ENCODE results near the gene PRKAG2.

PRKAG2 gene

GRCh38 chr7:151744656-151745638 lies 132.0 kb downstream of the PRKAG2 start:
- TF ChIP-seq POLR2A (IDR thresholded peaks at IDR 0.05; ENCODE audit: low read length) (no peak), GATA1 (IDR thresholded peaks at IDR 0.05; ENCODE audit: low read depth, low read length) (no peak)
- DNase-seq: peak in 1 of 2 experiments; percentile 6

GRCh38 chr7:151744051-151744580 lies 132.8 kb downstream of the PRKAG2 start:
- no peak for DNase-seq
- TF ChIP-seq POLR2A (IDR thresholded peaks at IDR 0.05; ENCODE audit: low read length) (no peak), GATA1 (IDR thresholded peaks at IDR 0.05; ENCODE audit: low read depth, low read length) (no peak)

- DNase-seq: no peak
- TF ChIP-seq GATA1 (IDR thresholded peaks at IDR 0.05; ENCODE audit: low read depth, low read length) (no peak), POLR2A (IDR thresholded peaks at IDR 0.05; ENCODE audit: low read length) (no peak)
Measured at GRCh38 chr7:151743481-151743983, 133.4 kb downstream of the PRKAG2 start.

DNA sequence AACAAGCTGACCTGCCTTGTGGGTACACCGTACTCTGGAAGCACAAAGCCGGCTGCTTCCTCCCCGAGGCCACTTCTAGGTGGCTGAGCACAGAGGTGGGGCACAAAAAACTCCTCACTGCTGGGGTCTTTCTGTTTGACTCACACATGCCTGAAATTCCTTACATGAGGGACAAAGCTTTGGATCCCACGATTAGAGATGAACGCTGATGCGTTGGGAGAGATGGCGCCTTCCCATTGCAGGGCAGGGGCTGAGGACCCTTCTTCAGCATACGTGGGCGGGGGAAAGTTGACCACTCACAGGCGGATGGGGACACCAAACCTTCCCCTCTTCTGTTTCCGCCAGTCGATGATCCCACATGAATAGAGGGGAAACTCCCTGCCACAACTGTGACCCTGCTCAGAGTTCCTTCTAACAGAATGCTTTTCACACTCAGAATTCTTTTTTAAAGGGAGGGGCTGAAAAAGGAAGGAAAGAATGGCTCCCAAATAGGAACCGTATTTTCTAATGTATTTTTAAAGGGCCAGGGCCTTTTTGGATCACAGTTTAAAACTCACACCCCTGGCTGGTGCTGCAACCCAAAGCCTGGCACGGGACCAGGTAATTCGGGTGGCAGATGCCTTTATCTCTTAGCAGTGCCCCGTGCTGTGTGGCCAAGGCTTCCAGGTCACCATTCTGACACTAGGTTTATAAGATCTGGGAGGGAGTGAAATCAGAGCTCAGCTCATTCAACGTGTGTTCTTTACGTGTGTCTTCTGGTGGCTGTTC lies 134.0 kb downstream of the PRKAG2 start:
- TF ChIP-seq POLR2A (IDR thresholded peaks at IDR 0.05; ENCODE audit: low read length): no peak
- TF ChIP-seq GATA1 (IDR thresholded peaks at IDR 0.05; ENCODE audit: low read depth, low read length): no peak
- DNase-seq: no peak

DNA sequence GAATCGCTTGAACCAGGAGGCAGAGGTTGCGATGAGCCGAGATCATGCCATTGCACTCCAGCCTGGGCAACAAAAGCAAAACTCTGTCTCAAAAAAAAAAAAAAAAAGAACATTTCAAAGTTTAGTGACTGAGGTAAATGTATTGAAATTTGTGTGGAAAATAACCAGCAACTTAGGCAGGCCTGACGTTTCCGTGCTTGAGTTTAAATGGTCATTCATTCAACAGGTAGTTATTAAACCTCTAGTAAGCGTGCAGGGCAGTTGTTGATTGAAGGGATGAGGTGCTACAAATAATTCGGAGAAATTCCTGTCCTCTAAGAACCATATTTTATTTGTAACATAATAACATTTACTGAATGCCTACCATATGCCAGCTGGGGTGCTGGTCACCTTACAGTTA lies 135.3 kb downstream of the PRKAG2 start:
- no peak for DNase-seq
- TF ChIP-seq GATA1 (IDR thresholded peaks at IDR 0.05; ENCODE audit: low read depth, low read length): no peak
- TF ChIP-seq POLR2A (IDR thresholded peaks at IDR 0.05; ENCODE audit: low read length): no peak

GRCh38 chr7:151740081-151740851 lies 136.6 kb downstream of the PRKAG2 start:
- TF ChIP-seq POLR2A (IDR thresholded peaks at IDR 0.05; ENCODE audit: low read length): no peak
- no peak for TF ChIP-seq GATA1 (IDR thresholded peaks at IDR 0.05; ENCODE audit: low read depth, low read length)
- DNase-seq: no peak

DNA sequence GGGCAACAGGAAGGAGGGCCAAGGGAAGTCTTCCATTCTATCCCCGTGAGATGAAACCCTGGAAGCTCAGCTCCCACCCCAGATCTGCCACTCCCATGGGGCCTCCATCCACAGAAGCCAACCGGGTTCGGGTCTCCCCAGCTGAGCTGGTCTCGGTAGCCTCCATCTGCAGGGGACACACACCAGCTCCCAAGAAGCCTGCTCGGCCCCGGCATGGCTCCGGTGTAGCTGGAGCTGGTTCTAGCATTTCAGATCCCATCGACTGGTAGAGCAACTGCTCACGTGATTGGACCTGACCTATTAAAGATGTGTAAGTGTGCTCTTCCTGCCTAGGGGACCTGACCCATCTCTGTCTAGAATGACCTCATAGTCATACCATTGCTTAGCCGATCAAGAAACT lies 138.0 kb downstream of the PRKAG2 start:
- no peak for DNase-seq
- TF ChIP-seq POLR2A (IDR thresholded peaks at IDR 0.05; ENCODE audit: low read length) (no peak), GATA1 (IDR thresholded peaks at IDR 0.05; ENCODE audit: low read depth, low read length) (no peak)

- DNase-seq: no peak
- no peak for TF ChIP-seq POLR2A (IDR thresholded peaks at IDR 0.05; ENCODE audit: low read length)
- TF ChIP-seq GATA1 (IDR thresholded peaks at IDR 0.05; ENCODE audit: low read depth, low read length): no peak
Measured at GRCh38 chr7:151736403-151736909, 140.5 kb downstream of the PRKAG2 start.

DNA sequence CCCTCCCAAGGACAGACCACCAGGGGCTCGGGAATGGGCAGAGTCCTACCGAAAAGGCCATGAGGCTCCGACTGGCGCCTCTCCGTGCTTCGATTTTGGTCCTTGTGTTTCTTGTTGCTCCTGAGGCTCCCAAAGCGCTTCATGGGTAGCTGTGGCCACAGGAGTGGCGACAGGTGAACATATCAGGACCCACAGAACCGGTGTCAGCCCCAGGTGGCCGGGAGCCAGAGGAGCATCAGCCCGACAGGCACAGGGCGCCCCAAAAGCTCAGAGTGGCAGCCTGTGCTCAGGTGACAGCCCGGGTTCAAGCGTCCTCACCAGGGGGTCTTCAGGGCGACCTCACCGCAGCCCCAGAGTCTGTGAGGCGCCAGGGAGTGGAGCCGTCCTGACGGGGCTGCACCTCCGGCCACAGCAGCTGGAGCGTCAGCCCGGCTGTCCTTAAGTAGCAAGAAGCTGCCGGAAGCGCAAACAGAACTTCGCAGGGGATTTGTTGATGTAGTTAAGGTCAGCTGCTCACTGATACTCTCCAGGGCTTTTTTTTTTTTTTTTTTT lies 141.0 kb downstream of the PRKAG2 start:
- TF ChIP-seq POLR2A (IDR thresholded peaks at IDR 0.05; ENCODE audit: low read length): no peak
- TF ChIP-seq GATA1 (IDR thresholded peaks at IDR 0.05; ENCODE audit: low read depth, low read length): no peak
- DNase-seq: no peak

DNA sequence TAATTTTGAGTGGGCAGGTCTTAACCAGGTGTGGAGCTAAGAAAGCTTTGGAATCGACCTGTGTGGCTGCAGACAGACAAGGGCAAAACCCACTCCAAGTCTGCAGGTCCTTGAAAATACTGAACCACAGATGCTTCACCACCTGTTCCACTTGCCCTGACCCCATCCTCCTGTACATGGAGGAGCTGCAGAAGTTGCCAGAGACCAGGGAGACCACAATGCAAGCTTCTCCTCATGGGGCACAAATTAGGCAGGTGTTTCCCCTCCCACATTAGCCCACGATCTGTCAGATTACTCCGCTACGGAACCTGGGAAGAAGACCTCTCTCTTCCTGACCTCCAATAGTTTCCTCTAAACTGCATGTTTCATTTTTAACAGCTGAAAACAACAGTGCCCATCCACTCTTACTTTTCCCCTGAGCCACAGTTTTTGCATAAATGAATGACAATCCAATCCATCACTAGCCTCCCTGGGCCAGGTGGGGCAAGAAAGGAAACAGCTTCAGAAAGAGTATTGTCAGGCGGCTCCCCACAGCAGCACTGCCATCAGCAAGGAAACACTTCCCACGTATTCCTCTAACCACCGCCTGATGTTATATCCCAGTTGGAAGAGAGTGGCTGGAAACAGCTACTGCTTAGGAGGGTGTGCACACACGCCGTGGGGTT lies 141.6 kb downstream of the PRKAG2 start:
- no peak for DNase-seq
- no peak for TF ChIP-seq POLR2A (IDR thresholded peaks at IDR 0.05; ENCODE audit: low read length)
- no peak for TF ChIP-seq GATA1 (IDR thresholded peaks at IDR 0.05; ENCODE audit: low read depth, low read length)

DNA sequence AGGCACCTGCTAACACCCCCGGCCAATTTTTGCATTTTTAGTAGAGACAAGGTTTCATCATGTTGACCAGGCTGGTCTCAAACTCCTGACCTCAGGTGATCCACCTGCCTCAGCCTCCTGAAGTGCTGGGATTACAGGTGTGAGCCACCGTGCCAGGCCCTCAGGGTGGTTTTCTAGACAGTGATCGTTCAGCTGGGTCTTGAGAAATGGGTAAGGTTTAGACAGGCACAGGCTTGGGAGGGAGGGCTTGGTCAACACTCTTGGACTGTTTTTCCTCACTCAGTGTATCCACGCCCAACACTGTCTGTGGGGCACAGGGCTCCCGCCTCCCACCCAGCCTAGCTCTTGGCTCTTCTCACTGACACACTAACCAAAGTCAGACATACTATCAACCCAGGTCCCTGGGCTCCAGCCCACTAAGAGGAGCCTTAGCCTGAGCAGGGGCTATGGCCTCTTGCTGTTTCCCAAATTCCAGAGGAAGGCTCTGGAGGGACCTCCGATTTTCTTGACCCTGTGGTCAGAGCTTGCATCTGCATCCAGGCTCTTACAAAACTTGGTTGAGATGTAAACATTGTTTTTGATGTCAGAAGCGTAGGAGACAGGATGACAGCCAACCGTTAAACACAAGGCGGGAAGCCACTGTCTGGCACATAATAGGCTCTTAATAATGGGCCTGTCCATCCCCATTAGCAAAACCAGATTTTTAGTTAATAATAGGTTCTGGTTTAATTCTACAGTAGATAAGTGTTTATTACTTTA lies 143.9 kb downstream of the PRKAG2 start:
- DNase-seq: no peak
- TF ChIP-seq POLR2A (IDR thresholded peaks at IDR 0.05; ENCODE audit: low read length) (no peak), GATA1 (IDR thresholded peaks at IDR 0.05; ENCODE audit: low read depth, low read length) (no peak)

GRCh38 chr7:151732292-151732691 lies 144.6 kb downstream of the PRKAG2 start:
- TF ChIP-seq POLR2A (IDR thresholded peaks at IDR 0.05; ENCODE audit: low read length): no peak
- TF ChIP-seq GATA1 (IDR thresholded peaks at IDR 0.05; ENCODE audit: low read depth, low read length): no peak
- no peak for DNase-seq
